Stomach (tissue), 19 donors: ENCODE data around the gene SEC14L3. TPM values are rescaled to one million over a fixed set of nuclear protein-coding genes. Genes with fewer than 3 reads are reported as not detected.

Experiments
- DNase-seq, 2 donors: peaks; one replicate each; pipeline versions ENCODE4 v3.0.0 to v3.0.0-alpha.2; 2013 to 2019
- H3K27ac ChIP-seq, 5 donors: fragments of 200-600 bp in 4 of 5; sonication (generic) in 4 of 5; one replicate each; pipeline ENCODE4 v1.5.1; 2013 to 2019; ENCODE audit warnings: mild to moderate bottlenecking in 1 of 5, moderate library complexity in 1 of 5
- H3K27me3 ChIP-seq, 3 donors: fragments of 200-600 bp; sonication (generic); one replicate each; pipeline ENCODE4 v1.5.1; 2017 to 2019; ENCODE audit warnings: mixed run types in 1 of 3
- H3K36me3 ChIP-seq, 4 donors: fragments of 200-600 bp; sonication (generic); 1 replicate in 3 of 4; 2 replicates in 1 of 4; pipeline ENCODE4 v1.5.1; 2016 to 2019
- H3K4me1 ChIP-seq, 4 donors: fragments of 200-600 bp; sonication (generic); one replicate each; pipeline ENCODE4 v1.5.1; 2016 to 2019
- H3K4me3 ChIP-seq, 4 donors: fragments of 200-600 bp; sonication (generic) in 3 of 4; one replicate each; pipeline ENCODE4 v1.5.1; 2016 to 2019; ENCODE audit warnings: mild to moderate bottlenecking in 1 of 4
- H3K9me3 ChIP-seq, 4 donors: fragments of 200-600 bp; sonication (generic); one replicate each; pipeline ENCODE4 v1.5.1; 2016 to 2019
- CTCF ChIP-seq, 7 experiments: fragments of 450-650 bp in 4 of 7; fragments of 200-600 bp in 3 of 7; sonication (generic) in 3 of 7; IDR thresholded peaks; one replicate each; pipeline ENCODE4 v1.5.1; 2016 to 2019; ENCODE audit warnings: antibody characterized with exemption in 7 of 7, control low read depth in 2 of 7, mild to moderate bottlenecking in 1 of 7
- EP300 ChIP-seq: sonication (generic); formaldehyde crosslinking; IDR thresholded peaks from one replicate; pipeline ENCODE4 v1.6.1; 2017; ENCODE audit warnings: antibody characterized with exemption
- POLR2A ChIP-seq, 4 donors: fragments of 450-650 bp; IDR thresholded peaks; one replicate each; pipeline ENCODE4 v1.6.1; 2016; ENCODE audit warnings: antibody characterized with exemption in 4 of 4, control low read depth in 2 of 4, mild to moderate bottlenecking in 1 of 4, moderate library complexity in 1 of 4
- POLR2AphosphoS5 ChIP-seq, 3 donors: sonication (generic); formaldehyde crosslinking; IDR thresholded peaks; one replicate each; pipeline ENCODE4 v1.6.1; 2016; ENCODE audit warnings: antibody characterized with exemption in 3 of 3
- WGBS, 5 donors: extraction: QIAGEN DNeasy Blood & Tissue Kit in 3 of 5; methylation state at CpG; one replicate each; pipeline versions ENCODE4 v1.1.5 to v1.1.7; 2013 to 2018; 5-methylcytosine and 5-hydroxymethylcytosine counted together
- intact Hi-C: fragments of 100-400 bp; cut with DNase I; formaldehyde crosslinking; loops from one replicate; pipeline ENCODE4 v1.15.1; 2023; ENCODE audit warnings: low total_unique reads
- long read RNA-seq, 10 donors: transcript quantifications; one replicate each; lab custom pipeline, GENCODE V29; 2026
- polyA plus RNA-seq, 3 donors: library from polyadenylated mRNA; stranded (reverse); fragments of 200-250 nt; gene quantifications; one replicate each; pipeline ENCODE4 v1.2.3, GENCODE V29; 2013
- total RNA-seq, 5 donors: library from RNA; depleted of rRNA; stranded (reverse); fragments of >200 nt; gene quantifications; one replicate each; pipeline versions ENCODE4 v1.1.0 to v1.2.3, GENCODE V29; 2014 to 2016
- donor health status: healthy with polysubstance abuse.
- donor health status: Bipolar disorder and iron deficiency.
- donor health status: healthy.

SEC14L3 gene
- not detected for total RNA-seq
- polyA plus RNA-seq: not detected
- long read RNA-seq, donor 1: 0 reads
- long read RNA-seq, donor 2: 0 reads
- long read RNA-seq, donor 3: 0 reads
- long read RNA-seq, donor 4: 0 reads
- long read RNA-seq, donor 5: 0 reads
- long read RNA-seq, donor 6: 0 reads
- long read RNA-seq, donor 7: 0 reads
- long read RNA-seq, donor 8: 0 reads
- long read RNA-seq, donor 9: 0 reads
- long read RNA-seq, donor 10: 0 reads

GRCh38 chr22:30471616-30472318, at the start of gene SEC14L3:
TSS of gene SEC14L3 (minus strand) at chr22:30472017. CDS start at chr22:30471958, 59 bp downstream.
- TF ChIP-seq CTCF (IDR thresholded peaks at IDR 0.05) (no peak), POLR2A (IDR thresholded peaks at IDR 0.05) (no peak), POLR2AphosphoS5 (IDR thresholded peaks at IDR 0.05) (no peak), EP300 (no peak)
- WGBS, 5 donors: 42 to 59% (median 49%) methylated on average over 8 to 13 of the region's 13 CpGs
- intact Hi-C loops: no loop called here

GRCh38 chr22:30519842-30520425, 48.1 kb upstream of the SEC14L3 start:
- no peaks in the 10 kb centered on the region for H3K9me3 ChIP-seq
- no peak for TF ChIP-seq CTCF (IDR thresholded peaks at IDR 0.05)
- TF ChIP-seq POLR2AphosphoS5 (IDR thresholded peaks at IDR 0.05): no peak
- TF ChIP-seq EP300: no peak
- no peak for TF ChIP-seq POLR2A (IDR thresholded peaks at IDR 0.05)
- H3K4me3 ChIP-seq: no peak overlapping the region
- H3K27me3 ChIP-seq: peaks cover 0 to 12% (median 0%) of the 10 kb centered on the region in 3 donors
- no peaks in the 10 kb centered on the region for H3K36me3 ChIP-seq
- 78 to 87% (median 86%) methylated on average over 6 to 7 of the region's 7 CpGs for WGBS, 5 donors
- H3K4me1 ChIP-seq: no peaks in the 10 kb centered on the region
- DNase-seq: no peak
- H3K27ac ChIP-seq: no peak overlapping the region
- intact Hi-C loops: no loop called here

More at GRCh38 chr22:30471616-30472318, at the start of gene SEC14L3:
- Histone ChIP-seq H3K9me3 (no peaks in the 10 kb centered on the region), H3K4me3 (no peak within 1 kb of the TSS), H3K36me3 (no peaks in the 10 kb centered on the region), H3K27ac (no peak within 1 kb of the TSS), H3K27me3 (peaks cover 0 to 58% (median 0%) of the 10 kb centered on the region in 3 donors), H3K4me1 (peaks cover 0 to 5% (median 0%) of the 10 kb centered on the region in 4 donors)
- DNase-seq: peak in 1 of 2 donors; percentile 51

GRCh38 chr22:30516731-30517130, 44.9 kb upstream of the SEC14L3 start:
- Histone ChIP-seq H3K36me3 (no peaks in the 10 kb centered on the region), H3K4me1 (no peaks in the 10 kb centered on the region), H3K27ac (no peak overlapping the region), H3K4me3 (no peak overlapping the region), H3K27me3 (peaks cover 0 to 12% (median 0%) of the 10 kb centered on the region in 3 donors), H3K9me3 (peaks cover 0 to 2% (median 0%) of the 10 kb centered on the region in 4 donors)
- no peak for TF ChIP-seq EP300
- TF ChIP-seq POLR2A (IDR thresholded peaks at IDR 0.05): no peak
- TF ChIP-seq POLR2AphosphoS5 (IDR thresholded peaks at IDR 0.05): no peak
- TF ChIP-seq CTCF (IDR thresholded peaks at IDR 0.05): no peak
- 82 to 95% (median 91%) methylated on average over 5 of the region's 5 CpGs for WGBS, 5 donors
- intact Hi-C loops: no loop called here
- no peak for DNase-seq

- Histone ChIP-seq H3K4me3 (no peak overlapping the region), H3K27ac (no peak overlapping the region), H3K27me3 (peaks cover 0 to 11% (median 0%) of the 10 kb centered on the region in 3 donors), H3K9me3 (peaks cover 0 to 7% (median 0%) of the 10 kb centered on the region in 4 donors), H3K36me3 (no peaks in the 10 kb centered on the region), H3K4me1 (no peaks in the 10 kb centered on the region)
- intact Hi-C loops: no loop called here
- TF ChIP-seq POLR2A (IDR thresholded peaks at IDR 0.05) (no peak), POLR2AphosphoS5 (IDR thresholded peaks at IDR 0.05) (no peak), CTCF (IDR thresholded peaks at IDR 0.05) (no peak), EP300 (no peak)
- 74 to 84% (median 78%) methylated on average over 6 of the region's 6 CpGs for WGBS, 5 donors
- DNase-seq: no peak
Observed at GRCh38 chr22:30516273-30516672, 44.5 kb upstream of the SEC14L3 start.
